VCaP (cell line): ENCODE measurements around the gene PLCD1.
A peak's percentile ranks its signal among the peaks of the same experiment; 100 is the strongest.

Source experiments
- H3K27ac ChIP-seq: fragments of 450-650 bp; 2 replicates; pipeline ENCODE4 v1.5.1; 2017
- TF ChIP-seq, protein P1 (sequence below): fragments of 450-650 bp; conservative IDR thresholded peaks from 2 replicates; pipeline ENCODE4 v1.5.1; 2017; ENCODE audit warnings: mild to moderate bottlenecking, moderate library complexity

The PLCD1 gene

DNA sequence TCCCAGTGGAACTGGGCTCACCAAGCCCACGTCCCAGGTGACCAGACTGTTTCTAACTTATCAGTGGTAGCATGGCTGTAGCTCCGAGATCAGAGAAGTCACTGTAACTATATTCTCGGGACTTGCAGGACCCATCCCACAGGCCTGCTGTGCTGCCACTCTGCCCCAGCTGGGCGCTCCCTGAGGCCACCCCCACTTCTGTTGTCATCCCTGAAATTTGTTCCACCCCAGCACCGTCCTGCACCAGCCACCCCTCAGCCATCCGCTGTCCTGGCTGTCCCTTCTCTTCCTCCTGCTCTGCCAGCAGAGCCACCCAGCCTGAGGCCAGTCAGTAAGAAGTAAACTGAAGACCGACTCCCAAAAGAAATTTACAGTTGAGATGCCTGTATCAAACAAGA is 71.9 kb downstream of the PLCD1 start:
- H3K27ac ChIP-seq, result peak overlapping the region; percentile 56
- TF ChIP-seq, protein P1, sequence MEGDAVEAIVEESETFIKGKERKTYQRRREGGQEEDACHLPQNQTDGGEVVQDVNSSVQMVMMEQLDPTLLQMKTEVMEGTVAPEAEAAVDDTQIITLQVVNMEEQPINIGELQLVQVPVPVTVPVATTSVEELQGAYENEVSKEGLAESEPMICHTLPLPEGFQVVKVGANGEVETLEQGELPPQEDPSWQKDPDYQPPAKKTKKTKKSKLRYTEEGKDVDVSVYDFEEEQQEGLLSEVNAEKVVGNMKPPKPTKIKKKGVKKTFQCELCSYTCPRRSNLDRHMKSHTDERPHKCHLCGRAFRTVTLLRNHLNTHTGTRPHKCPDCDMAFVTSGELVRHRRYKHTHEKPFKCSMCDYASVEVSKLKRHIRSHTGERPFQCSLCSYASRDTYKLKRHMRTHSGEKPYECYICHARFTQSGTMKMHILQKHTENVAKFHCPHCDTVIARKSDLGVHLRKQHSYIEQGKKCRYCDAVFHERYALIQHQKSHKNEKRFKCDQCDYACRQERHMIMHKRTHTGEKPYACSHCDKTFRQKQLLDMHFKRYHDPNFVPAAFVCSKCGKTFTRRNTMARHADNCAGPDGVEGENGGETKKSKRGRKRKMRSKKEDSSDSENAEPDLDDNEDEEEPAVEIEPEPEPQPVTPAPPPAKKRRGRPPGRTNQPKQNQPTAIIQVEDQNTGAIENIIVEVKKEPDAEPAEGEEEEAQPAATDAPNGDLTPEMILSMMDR, result no peak
